ENCODE results near the gene TCP1.
A peak's percentile ranks its signal among the peaks of the same experiment; 100 is the strongest.

Gene TCP1

DNA sequence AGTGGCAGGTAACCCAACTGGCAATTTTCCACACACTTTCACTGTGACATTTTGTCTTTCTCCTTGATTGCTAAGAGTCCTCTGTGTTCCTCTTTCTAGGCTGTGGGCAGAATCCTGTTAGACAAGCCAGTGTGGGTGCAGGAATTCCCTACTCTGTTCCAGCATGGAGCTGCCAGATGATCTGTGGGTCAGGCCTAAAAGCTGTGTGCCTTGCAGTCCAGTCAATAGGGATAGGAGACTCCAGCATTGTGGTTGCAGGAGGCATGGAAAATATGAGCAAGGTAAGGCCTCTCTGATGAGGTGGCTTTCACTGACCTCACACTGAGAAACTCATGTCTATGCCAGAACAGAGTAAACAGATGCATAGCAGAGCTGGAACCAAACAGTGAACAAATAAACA is 22.5 kb downstream of the TCP1 start:
- Histone ChIP-seq H3K4me3 (ENCODE audit: low read length) (no peak overlapping the region), H3K36me3 (ENCODE audit: control insufficient read depth, insufficient read depth, low read length, severe bottlenecking) (peaks cover 87% of the 10 kb centered on the region), H3K4me1 (ENCODE audit: control insufficient read depth, insufficient read depth, low read length) (peaks cover 10% of the 10 kb centered on the region), H3K27me3 (replicated peaks; ENCODE audit: control insufficient read depth, insufficient read depth, low read length) (no peaks in the 10 kb centered on the region), H3K9ac (ENCODE audit: low read length) (no peak overlapping the region), H3K9me3 (ENCODE audit: control insufficient read depth, low read length) (no peaks in the 10 kb centered on the region)
- peak; percentile 7 for DNase-seq (ENCODE audit: low read depth)

DNA sequence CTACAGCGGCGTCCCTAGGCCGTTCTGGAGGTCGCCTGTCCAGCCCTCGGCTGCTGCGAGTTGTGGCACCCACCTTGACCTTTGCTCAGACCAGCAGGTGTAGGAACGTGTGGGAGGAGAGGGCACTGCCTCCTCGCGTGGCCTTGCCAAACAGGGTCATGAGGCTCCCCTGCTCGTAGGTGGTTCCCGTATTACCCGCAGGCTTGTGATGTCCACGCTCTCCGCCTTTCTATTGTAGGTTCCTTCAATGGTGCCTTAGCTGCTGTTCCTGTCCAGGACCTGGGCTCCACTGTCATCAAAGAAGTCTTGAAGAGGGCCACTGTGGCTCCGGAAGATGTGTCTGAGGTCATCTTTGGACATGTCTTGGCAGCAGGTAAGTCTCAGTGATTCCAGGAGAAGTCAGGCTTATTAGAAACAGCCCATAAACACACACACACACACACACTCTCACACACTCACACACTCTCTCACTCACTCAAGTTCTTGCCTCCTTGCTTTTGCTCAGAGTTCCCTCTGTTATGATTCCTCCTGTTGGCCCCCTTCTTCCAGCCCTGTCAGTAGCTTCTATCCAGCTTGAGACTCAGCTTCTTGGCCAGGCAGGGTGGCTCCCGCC is 26.6 kb downstream of the TCP1 start:
- no peaks in the 10 kb centered on the region for H3K27me3 ChIP-seq (replicated peaks; ENCODE audit: control insufficient read depth, insufficient read depth, low read length)
- DNase-seq (ENCODE audit: low read depth): no peak
- no peaks in the 10 kb centered on the region for H3K9me3 ChIP-seq (ENCODE audit: control insufficient read depth, low read length)
- peak overlapping the region; percentile 94 for H3K9ac ChIP-seq (ENCODE audit: low read length)
- peaks cover 57% of the 10 kb centered on the region for H3K36me3 ChIP-seq (ENCODE audit: control insufficient read depth, insufficient read depth, low read length, severe bottlenecking)
- H3K4me1 ChIP-seq (ENCODE audit: control insufficient read depth, insufficient read depth, low read length): peaks cover 33% of the 10 kb centered on the region
- H3K4me3 ChIP-seq (ENCODE audit: low read length): peak overlapping the region; percentile 90

DNA sequence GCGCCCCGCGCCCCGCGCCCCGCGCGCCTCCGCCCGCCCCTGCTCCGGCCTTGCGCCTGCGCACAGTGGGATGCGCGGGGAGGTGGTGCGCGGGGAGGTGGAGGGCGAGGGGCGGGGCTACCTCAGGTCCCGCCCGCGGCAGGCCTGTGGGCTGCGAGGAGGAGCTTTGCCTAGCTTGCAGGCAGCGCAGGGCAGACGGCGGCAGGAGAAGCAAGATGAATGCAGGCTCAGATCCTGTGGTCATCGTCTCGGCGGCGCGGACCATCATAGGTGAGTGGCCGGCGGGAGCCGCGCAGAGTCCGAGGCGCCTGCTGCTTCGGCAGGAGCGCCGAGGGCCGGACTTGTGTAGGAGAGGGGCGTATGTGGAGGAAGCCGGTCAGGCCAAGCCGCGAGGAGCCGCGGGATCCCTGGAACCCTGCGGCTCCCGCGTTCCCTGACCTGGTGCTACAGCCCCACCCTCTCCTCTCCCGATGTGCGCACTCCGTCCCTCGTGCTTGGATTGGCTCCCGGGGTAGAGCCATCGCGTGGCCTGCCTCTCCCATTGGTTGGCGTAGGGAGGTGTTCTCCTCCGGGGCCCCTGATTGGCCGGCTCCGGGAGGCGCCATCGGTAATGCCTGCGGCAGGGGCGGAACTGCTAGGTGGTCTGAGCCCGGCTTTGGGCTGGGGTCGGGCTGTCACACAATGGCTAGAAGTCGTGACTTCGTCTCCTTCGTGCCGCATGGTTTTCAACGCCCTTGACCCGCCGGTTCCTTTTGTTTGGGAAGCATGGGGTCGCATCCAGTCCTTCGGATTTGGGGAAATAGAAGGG is 27.3 kb downstream of the TCP1 start, which contains the start of gene ACAT2:
TSS of gene ACAT2 (plus strand) at position 173 of the 808 bp plus-strand sequence. CDS start at position 216, 43 bp downstream.
- H3K27me3 ChIP-seq (replicated peaks; ENCODE audit: control insufficient read depth, insufficient read depth, low read length): no peaks in the 10 kb centered on the region
- peak within 1 kb of the TSS; percentile 95 for H3K9ac ChIP-seq (ENCODE audit: low read length)
- peaks cover 33% of the 10 kb centered on the region for H3K4me1 ChIP-seq (ENCODE audit: control insufficient read depth, insufficient read depth, low read length)
- peak; percentile 98 for DNase-seq (ENCODE audit: low read depth)
- H3K4me3 ChIP-seq (ENCODE audit: low read length): peak within 1 kb of the TSS; percentile 90
- no peaks in the 10 kb centered on the region for H3K9me3 ChIP-seq (ENCODE audit: control insufficient read depth, low read length)
- H3K36me3 ChIP-seq (ENCODE audit: control insufficient read depth, insufficient read depth, low read length, severe bottlenecking): peaks cover 57% of the 10 kb centered on the region

DNA sequence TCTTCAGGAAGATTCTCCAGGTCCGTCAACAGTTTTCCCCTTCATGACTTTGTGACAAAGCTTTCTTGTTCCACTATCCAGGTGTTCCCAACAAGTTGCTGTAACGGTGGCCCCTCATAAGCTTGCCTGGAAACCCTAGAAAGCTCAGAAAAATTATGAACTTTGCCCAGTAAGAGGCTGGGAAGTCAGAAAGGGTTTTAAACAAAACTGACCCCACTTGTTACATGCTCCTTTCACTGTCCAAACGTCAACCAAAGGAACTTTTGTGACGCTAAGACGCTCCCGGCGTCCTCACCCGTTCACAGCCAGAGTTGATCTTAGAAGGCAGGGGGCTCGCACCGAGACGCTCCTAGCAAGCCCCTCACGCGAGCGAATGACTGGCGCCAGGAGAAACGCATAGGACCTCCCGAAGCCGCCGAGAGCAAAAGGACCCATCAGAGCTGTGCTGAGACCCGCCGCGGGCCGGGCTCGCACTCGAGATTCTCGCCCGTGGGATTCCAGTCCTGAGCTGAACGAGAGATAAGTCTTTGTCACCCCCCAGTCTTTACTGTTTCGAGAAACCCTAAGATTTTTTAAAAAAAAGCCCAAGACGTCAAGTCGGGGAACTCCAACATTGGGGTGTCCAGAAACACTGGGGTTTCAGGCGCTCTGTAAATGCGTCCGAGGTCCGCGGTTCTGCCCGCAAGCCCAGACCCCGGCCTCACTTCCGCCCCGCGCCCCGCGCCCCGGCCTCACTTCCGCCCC is 28.1 kb downstream of the TCP1 start:
- Histone ChIP-seq H3K27me3 (replicated peaks; ENCODE audit: control insufficient read depth, insufficient read depth, low read length) (no peaks in the 10 kb centered on the region), H3K9ac (ENCODE audit: low read length) (peak overlapping the region; percentile 95), H3K36me3 (ENCODE audit: control insufficient read depth, insufficient read depth, low read length, severe bottlenecking) (peaks cover 57% of the 10 kb centered on the region), H3K4me3 (ENCODE audit: low read length) (peak overlapping the region; percentile 90), H3K9me3 (ENCODE audit: control insufficient read depth, low read length) (no peaks in the 10 kb centered on the region), H3K4me1 (ENCODE audit: control insufficient read depth, insufficient read depth, low read length) (peaks cover 33% of the 10 kb centered on the region)
- DNase-seq (ENCODE audit: low read depth): no peak

DNA sequence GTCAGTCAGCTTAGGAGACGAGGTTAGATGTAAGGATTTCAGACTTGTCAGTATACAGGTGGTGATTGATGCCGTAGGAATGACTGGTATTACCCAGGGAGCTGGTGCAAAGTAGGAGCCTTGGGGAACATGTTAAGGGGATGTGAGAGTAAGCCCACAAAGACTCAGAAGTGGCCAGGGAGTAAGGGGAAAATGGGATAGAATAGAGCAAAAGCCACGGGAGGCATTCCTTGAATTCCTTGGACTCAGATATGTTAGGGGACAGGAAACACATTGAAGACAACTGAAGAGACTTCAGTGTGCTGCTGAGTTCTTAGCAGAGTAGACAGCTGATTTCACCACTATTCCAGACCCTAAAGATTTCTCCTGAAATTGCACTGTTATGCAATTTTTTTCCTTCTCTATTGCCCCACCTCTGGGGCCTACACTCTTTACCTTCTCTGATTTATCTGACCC is 28.8 kb downstream of the TCP1 start:
- H3K9me3 ChIP-seq (ENCODE audit: control insufficient read depth, low read length): no peaks in the 10 kb centered on the region
- no peaks in the 10 kb centered on the region for H3K27me3 ChIP-seq (replicated peaks; ENCODE audit: control insufficient read depth, insufficient read depth, low read length)
- peaks cover 57% of the 10 kb centered on the region for H3K36me3 ChIP-seq (ENCODE audit: control insufficient read depth, insufficient read depth, low read length, severe bottlenecking)
- H3K9ac ChIP-seq (ENCODE audit: low read length): peak overlapping the region; percentile 95
- H3K4me3 ChIP-seq (ENCODE audit: low read length): peak overlapping the region; percentile 90
- peaks cover 33% of the 10 kb centered on the region for H3K4me1 ChIP-seq (ENCODE audit: control insufficient read depth, insufficient read depth, low read length)
- DNase-seq (ENCODE audit: low read depth): peak; percentile 56

DNA sequence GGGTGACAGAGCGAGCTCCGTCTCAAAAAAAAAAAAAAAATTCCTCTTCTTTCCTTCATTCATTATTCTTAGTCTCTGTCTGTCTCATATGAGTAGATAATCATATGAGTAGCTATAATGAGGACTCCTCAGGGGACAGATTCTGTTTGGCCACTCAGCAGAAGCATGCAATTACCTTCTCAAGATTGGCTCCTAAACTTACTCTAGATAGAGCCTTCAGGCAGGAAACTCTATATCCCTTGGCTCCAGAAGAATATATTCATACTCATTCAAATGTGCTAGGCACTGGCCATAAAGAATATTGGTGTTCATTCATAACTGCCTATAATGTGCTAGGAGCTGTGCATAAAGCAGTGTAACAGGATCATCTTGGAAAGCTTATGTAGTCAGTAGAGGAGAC is 29.8 kb downstream of the TCP1 start:
- DNase-seq (ENCODE audit: low read depth): no peak
- Histone ChIP-seq H3K9ac (ENCODE audit: low read length) (no peak overlapping the region), H3K4me3 (ENCODE audit: low read length) (no peak overlapping the region), H3K4me1 (ENCODE audit: control insufficient read depth, insufficient read depth, low read length) (peaks cover 42% of the 10 kb centered on the region), H3K27me3 (replicated peaks; ENCODE audit: control insufficient read depth, insufficient read depth, low read length) (no peaks in the 10 kb centered on the region), H3K9me3 (ENCODE audit: control insufficient read depth, low read length) (no peaks in the 10 kb centered on the region), H3K36me3 (ENCODE audit: control insufficient read depth, insufficient read depth, low read length, severe bottlenecking) (peaks cover 56% of the 10 kb centered on the region)

DNA sequence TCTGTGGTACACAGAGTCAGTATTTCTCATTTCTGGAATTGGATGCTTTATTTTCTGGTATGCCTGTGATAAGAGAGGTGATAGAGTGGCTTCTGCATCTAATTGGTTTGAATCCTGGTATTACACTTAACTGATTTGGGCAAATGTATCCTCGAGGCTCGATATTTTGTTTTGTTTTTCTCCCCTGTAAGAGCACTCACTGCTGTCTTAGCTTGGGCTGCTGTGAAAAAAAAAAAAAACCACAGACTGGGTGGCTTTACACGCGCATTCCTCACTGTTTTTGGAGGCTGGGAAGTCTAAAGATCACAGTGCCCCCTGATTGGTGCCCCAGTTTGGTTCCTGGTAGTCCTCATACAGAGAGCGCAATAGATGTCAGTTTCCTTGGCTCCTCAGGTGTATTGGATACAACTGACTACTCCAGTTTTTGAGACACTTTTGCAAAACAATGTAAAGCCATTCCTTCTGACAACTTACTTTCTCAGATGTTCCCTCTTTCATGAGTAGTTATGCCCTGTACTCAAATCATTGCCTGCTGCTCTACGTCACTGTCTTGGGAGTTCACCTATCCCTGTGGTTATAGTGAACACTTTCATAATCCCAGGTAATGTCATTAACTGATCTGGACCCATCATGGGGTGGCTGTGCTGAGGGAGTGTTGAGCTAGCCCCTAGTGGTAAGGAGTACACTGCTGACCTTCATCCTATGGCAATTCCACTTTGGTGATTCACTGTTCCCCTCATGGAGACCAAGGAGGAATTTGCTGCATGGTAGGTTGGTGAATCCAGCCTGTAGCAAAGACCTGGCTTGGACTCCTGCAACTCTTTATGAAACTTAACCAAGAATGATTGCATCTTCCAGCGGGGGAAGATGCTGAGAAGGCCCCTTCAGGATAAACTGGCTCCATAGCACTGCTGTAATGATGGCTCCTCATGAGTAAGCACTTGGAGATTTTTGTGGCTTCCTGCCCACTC is 31.1 kb downstream of the TCP1 start:
- peaks cover 55% of the 10 kb centered on the region for H3K4me1 ChIP-seq (ENCODE audit: control insufficient read depth, insufficient read depth, low read length)
- no peaks in the 10 kb centered on the region for H3K27me3 ChIP-seq (replicated peaks; ENCODE audit: control insufficient read depth, insufficient read depth, low read length)
- H3K36me3 ChIP-seq (ENCODE audit: control insufficient read depth, insufficient read depth, low read length, severe bottlenecking): peaks cover 59% of the 10 kb centered on the region
- no peak overlapping the region for H3K4me3 ChIP-seq (ENCODE audit: low read length)
- no peaks in the 10 kb centered on the region for H3K9me3 ChIP-seq (ENCODE audit: control insufficient read depth, low read length)
- H3K9ac ChIP-seq (ENCODE audit: low read length): no peak overlapping the region
- DNase-seq (ENCODE audit: low read depth): peak; percentile 8

DNA sequence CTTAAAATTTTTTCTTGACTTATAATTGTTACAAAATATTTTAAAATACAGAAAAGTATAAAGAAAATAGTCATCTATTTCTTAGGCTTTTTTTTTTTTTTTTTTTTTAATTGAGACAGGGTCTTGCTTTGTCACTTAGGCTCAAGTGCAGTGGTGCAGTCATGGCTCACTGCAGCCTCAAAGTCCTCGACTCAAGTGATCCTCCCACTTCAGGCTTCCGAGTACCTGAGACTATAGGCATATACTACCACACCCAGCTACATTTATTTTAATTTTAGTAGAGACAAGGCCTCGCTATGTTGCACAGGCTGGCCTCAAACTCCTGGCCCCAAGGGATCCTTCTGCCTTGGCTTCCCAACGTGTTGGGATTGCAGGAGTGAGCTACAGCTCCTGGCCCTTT is 32.9 kb downstream of the TCP1 start:
- DNase-seq (ENCODE audit: low read depth): no peak
- Histone ChIP-seq H3K27me3 (replicated peaks; ENCODE audit: control insufficient read depth, insufficient read depth, low read length) (no peaks in the 10 kb centered on the region), H3K4me3 (ENCODE audit: low read length) (no peak overlapping the region), H3K9ac (ENCODE audit: low read length) (no peak overlapping the region), H3K36me3 (ENCODE audit: control insufficient read depth, insufficient read depth, low read length, severe bottlenecking) (peaks cover 67% of the 10 kb centered on the region), H3K9me3 (ENCODE audit: control insufficient read depth, low read length) (no peaks in the 10 kb centered on the region), H3K4me1 (ENCODE audit: control insufficient read depth, insufficient read depth, low read length) (peaks cover 58% of the 10 kb centered on the region)

DNA sequence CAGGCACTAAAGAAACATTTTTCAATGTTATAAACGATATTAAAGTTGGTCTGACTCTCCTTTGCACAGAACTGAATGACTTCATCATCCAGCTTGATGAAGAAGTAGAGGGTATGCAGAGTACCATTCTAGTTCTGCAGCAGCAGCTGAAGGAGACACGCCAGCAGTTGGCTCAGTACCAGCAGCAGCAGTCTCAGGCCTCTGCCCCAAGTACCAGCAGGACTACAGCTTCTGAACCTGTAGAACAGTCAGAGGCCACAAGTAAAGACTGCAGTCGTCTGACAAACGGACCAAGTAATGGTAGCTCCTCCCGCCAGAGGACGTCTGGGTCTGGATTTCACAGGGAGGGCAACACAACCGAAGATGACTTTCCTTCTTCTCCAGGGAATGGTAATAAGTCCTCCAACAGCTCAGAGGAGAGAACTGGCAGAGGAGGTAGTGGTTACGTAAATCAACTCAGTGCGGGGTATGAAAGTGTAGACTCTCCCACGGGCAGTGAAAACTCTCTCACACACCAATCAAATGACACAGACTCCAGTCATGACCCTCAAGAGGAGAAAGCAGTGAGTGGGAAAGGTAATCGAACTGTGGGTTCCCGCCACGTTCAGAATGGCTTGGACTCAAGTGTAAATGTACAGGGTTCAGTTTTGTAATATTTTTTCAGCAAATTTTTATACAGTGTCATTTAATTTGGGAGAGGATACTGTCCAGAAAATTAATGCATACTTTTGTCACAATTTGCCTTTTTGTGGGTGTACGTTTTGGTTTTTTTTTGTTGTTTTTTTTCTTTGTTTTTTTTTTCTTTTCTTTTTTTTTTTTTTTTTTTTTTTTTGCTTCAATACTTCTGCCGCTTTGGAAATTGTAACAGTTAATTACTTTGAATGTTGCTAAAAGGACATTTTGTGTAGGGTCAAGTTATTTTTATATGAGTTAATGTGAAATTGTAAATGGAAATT is 34.2 kb downstream of the TCP1 start:
- no peaks in the 10 kb centered on the region for H3K27me3 ChIP-seq (replicated peaks; ENCODE audit: control insufficient read depth, insufficient read depth, low read length)
- H3K4me3 ChIP-seq (ENCODE audit: low read length): peak overlapping the region; percentile 5
- H3K36me3 ChIP-seq (ENCODE audit: control insufficient read depth, insufficient read depth, low read length, severe bottlenecking): peaks cover 80% of the 10 kb centered on the region
- DNase-seq (ENCODE audit: low read depth): no peak
- peak overlapping the region; percentile 44 for H3K9ac ChIP-seq (ENCODE audit: low read length)
- H3K4me1 ChIP-seq (ENCODE audit: control insufficient read depth, insufficient read depth, low read length): peaks cover 50% of the 10 kb centered on the region
- H3K9me3 ChIP-seq (ENCODE audit: control insufficient read depth, low read length): no peaks in the 10 kb centered on the region

DNA sequence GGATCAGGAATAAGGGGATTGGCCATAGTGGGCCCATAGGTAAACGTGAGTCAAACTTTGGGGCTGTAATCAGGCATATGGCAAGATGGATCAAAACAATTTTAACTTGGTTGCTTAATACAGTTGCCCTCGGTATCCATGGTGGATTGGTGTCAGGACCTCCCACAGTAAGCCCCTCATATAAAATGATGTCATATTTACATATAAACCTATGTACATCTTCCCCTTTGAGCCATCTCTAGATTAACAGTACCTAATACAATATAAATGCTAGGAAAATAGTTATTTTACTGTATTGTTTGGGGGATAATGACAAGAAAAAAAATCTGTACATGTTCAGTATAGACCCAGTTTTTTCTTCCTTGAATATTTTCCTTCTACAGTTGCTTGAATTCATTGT is 35.0 kb downstream of the TCP1 start:
- DNase-seq (ENCODE audit: low read depth): no peak
- no peaks in the 10 kb centered on the region for H3K9me3 ChIP-seq (ENCODE audit: control insufficient read depth, low read length)
- H3K36me3 ChIP-seq (ENCODE audit: control insufficient read depth, insufficient read depth, low read length, severe bottlenecking): peaks cover 89% of the 10 kb centered on the region
- no peak overlapping the region for H3K4me3 ChIP-seq (ENCODE audit: low read length)
- H3K4me1 ChIP-seq (ENCODE audit: control insufficient read depth, insufficient read depth, low read length): peaks cover 42% of the 10 kb centered on the region
- peak overlapping the region; percentile 44 for H3K9ac ChIP-seq (ENCODE audit: low read length)
- no peaks in the 10 kb centered on the region for H3K27me3 ChIP-seq (replicated peaks; ENCODE audit: control insufficient read depth, insufficient read depth, low read length)

All from adipocyte (in vitro differentiated cells).